Natural killer cell (primary cell): Measurements from ENCODE around the gene CLDN11. TPM values are rescaled to one million over a fixed set of nuclear protein-coding genes. Genes with fewer than 3 reads are reported as not detected.

Source experiments
- ATAC-seq, 3 donors: fragments of 150-1000 bp in 2 of 3; fragments of 200-7000 bp in 1 of 3; cut with Tn5 transposase; 1 replicate in 1 of 3; 2 replicates in 2 of 3; pipeline ENCODE4 v1.10.0; 2021; ENCODE audit warnings: mild to moderate bottlenecking in 2 of 3, moderate library complexity in 2 of 3
- DNase-seq, 2 donors: peaks; one replicate each; pipeline versions ENCODE4 v3.0.0 to v3.0.0-alpha.2; 2013 to 2021; ENCODE audit warnings: mixed read lengths in 1 of 2
- H3K27ac ChIP-seq: one replicate; pipeline ENCODE4 v1.5.1; 2013; ENCODE audit warnings: mild to moderate bottlenecking, low read length
- H3K27me3 ChIP-seq: one replicate; pipeline ENCODE4 v1.6.1; 2013; ENCODE audit warnings: low read length; ENCODE audit not compliant: control insufficient read depth, insufficient read depth
- H3K36me3 ChIP-seq: one replicate; pipeline ENCODE4 v1.6.1; 2013; ENCODE audit warnings: low read length; ENCODE audit not compliant: control insufficient read depth, insufficient read depth
- H3K4me1 ChIP-seq: one replicate; pipeline ENCODE4 v1.6.1; 2013; ENCODE audit warnings: low read length; ENCODE audit not compliant: control insufficient read depth, insufficient read depth
- H3K4me3 ChIP-seq: one replicate; pipeline ENCODE4 v1.5.1; 2013; ENCODE audit warnings: low read length
- H3K9me3 ChIP-seq: one replicate; pipeline ENCODE4 v1.6.1; 2013; ENCODE audit warnings: low read length; ENCODE audit not compliant: control insufficient read depth, insufficient read depth
- H3K27ac Mint-ChIP-seq, 2 donors: one replicate each; pipeline ENCODE4 v1.8.0; 2022; ENCODE audit warnings: mild to moderate bottlenecking in 2 of 2, mixed read lengths in 2 of 2, moderate library complexity in 1 of 2
- H3K27me3 Mint-ChIP-seq, 2 donors: one replicate each; pipeline ENCODE4 v1.8.0; 2022; ENCODE audit warnings: low read depth in 2 of 2, mixed read lengths in 2 of 2
- H3K36me3 Mint-ChIP-seq: one replicate; pipeline ENCODE4 v1.8.0; 2022; ENCODE audit warnings: mixed read lengths
- H3K4me1 Mint-ChIP-seq, 2 donors: one replicate each; pipeline ENCODE4 v1.8.0; 2022; ENCODE audit warnings: mixed read lengths in 2 of 2
- H3K4me3 Mint-ChIP-seq: one replicate; pipeline ENCODE4 v1.8.0; 2022; ENCODE audit warnings: mild to moderate bottlenecking, moderate library complexity, mixed read lengths
- H3K9me3 Mint-ChIP-seq, 2 donors: one replicate each; pipeline ENCODE4 v1.8.0; 2022; ENCODE audit warnings: mixed read lengths in 2 of 2
- WGBS: methylation state at CpG from one replicate; pipeline ENCODE4 v1.1.7; 2013; ENCODE audit warnings: missing lambda C conversion rate; ENCODE audit not compliant: insufficient coverage; 5-methylcytosine and 5-hydroxymethylcytosine counted together
- intact Hi-C: fragments of 100-400 bp; cut with micrococcal nuclease; formaldehyde crosslinking; loops from one replicate; pipeline ENCODE4 v1.14.2; 2022
- total RNA-seq, 4 donors: library from RNA; stranded (reverse); fragments of 120-200 nt in 1 of 4; gene quantifications; one replicate each; pipeline versions ENCODE4 v1.2.3 to v1.2.4, GENCODE V29; 2013 to 2022
- TF ChIP-seq, protein P1 (sequence below): fragments of 200-600 bp; IDR thresholded peaks from one replicate; pipeline ENCODE4 v1.8.0; 2022; ENCODE audit warnings: antibody characterized with exemption

CLDN11 gene
- total RNA-seq, 3 donors from 2014 or later (not counting 1 experiment from before 2014, with no cell fraction given), result 0.39 TPM; not detected in 2

DNA sequence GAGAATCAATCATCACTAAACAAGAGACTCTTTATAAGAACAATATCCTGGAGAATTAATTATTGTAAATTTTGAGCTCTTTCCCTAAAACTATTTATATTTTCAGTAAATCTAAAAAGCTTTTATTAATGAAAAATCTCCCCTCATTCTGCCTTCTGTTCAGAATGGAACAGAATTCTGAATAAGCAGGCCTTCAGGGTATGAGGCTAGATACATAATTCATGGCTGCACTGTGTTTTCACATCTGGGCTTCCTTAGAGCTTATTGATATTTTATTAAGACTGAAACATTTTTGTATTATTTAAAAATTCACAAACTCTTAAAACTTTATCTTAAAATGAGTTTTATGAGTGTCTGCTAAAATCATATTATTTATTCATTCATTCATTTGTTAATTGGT, 24.8 kb downstream of the CLDN11 start:
- Histone ChIP-seq H3K4me1 (no peaks in the 10 kb centered on the region), H3K4me3 (no peak overlapping the region), H3K9me3 (no peaks in the 10 kb centered on the region), H3K36me3 (no peaks in the 10 kb centered on the region), H3K27me3 (no peaks in the 10 kb centered on the region), H3K27ac (no peak overlapping the region)
- DNase-seq, result no peak
- Mint-ChIP-seq H3K4me1 (no peaks in the 10 kb centered on the region), H3K27me3 (peaks cover 7 to 22% of the 10 kb centered on the region in 2 donors), H3K4me3 (no peak overlapping the region), H3K27ac (no peak overlapping the region), H3K36me3 (no peaks in the 10 kb centered on the region), H3K9me3 (no peaks in the 10 kb centered on the region)
- intact Hi-C loops, result no loop called here
- ATAC-seq, result no peak
- TF ChIP-seq, protein P1, sequence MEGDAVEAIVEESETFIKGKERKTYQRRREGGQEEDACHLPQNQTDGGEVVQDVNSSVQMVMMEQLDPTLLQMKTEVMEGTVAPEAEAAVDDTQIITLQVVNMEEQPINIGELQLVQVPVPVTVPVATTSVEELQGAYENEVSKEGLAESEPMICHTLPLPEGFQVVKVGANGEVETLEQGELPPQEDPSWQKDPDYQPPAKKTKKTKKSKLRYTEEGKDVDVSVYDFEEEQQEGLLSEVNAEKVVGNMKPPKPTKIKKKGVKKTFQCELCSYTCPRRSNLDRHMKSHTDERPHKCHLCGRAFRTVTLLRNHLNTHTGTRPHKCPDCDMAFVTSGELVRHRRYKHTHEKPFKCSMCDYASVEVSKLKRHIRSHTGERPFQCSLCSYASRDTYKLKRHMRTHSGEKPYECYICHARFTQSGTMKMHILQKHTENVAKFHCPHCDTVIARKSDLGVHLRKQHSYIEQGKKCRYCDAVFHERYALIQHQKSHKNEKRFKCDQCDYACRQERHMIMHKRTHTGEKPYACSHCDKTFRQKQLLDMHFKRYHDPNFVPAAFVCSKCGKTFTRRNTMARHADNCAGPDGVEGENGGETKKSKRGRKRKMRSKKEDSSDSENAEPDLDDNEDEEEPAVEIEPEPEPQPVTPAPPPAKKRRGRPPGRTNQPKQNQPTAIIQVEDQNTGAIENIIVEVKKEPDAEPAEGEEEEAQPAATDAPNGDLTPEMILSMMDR, result no peak

GRCh38 chr3:170448584-170448983, 29.9 kb downstream of the CLDN11 start:
- peaks cover 0 to 4% of the 10 kb centered on the region in 2 donors for H3K27me3 Mint-ChIP-seq
- Histone ChIP-seq H3K9me3 (no peaks in the 10 kb centered on the region), H3K27me3 (no peaks in the 10 kb centered on the region), H3K4me1 (no peaks in the 10 kb centered on the region), H3K27ac (no peak overlapping the region), H3K4me3 (no peak overlapping the region), H3K36me3 (no peaks in the 10 kb centered on the region)
- 98% methylated on average over 3 of the region's 3 CpGs for WGBS
- H3K4me1 Mint-ChIP-seq, result no peaks in the 10 kb centered on the region
- no peaks in the 10 kb centered on the region for H3K9me3 Mint-ChIP-seq
- H3K36me3 Mint-ChIP-seq, result no peaks in the 10 kb centered on the region
- ATAC-seq, result no peak
- no peak for DNase-seq
- H3K4me3 Mint-ChIP-seq, result no peak overlapping the region
- intact Hi-C loops, result no loop called here
- TF ChIP-seq, protein P1, result no peak
- no peak overlapping the region for H3K27ac Mint-ChIP-seq

- H3K4me3 ChIP-seq, result no peak overlapping the region
- H3K36me3 ChIP-seq, result no peaks in the 10 kb centered on the region
- TF ChIP-seq, protein P1, result no peak
- Mint-ChIP-seq H3K4me1 (no peaks in the 10 kb centered on the region), H3K27ac (no peak overlapping the region), H3K27me3 (peaks cover 8 to 11% of the 10 kb centered on the region in 2 donors), H3K4me3 (no peak overlapping the region), H3K36me3 (no peaks in the 10 kb centered on the region), H3K9me3 (no peaks in the 10 kb centered on the region)
- no peaks in the 10 kb centered on the region for H3K9me3 ChIP-seq
- no peak overlapping the region for H3K27ac ChIP-seq
- no peaks in the 10 kb centered on the region for H3K27me3 ChIP-seq
- no peak for ATAC-seq
- H3K4me1 ChIP-seq, result no peaks in the 10 kb centered on the region
- no peak for DNase-seq
- no CpG with 5 or more reads among the region's 2 CpGs for WGBS
- intact Hi-C loops, result no loop called here
Observed at GRCh38 chr3:170450039-170450438, 31.4 kb downstream of the CLDN11 start.

DNA sequence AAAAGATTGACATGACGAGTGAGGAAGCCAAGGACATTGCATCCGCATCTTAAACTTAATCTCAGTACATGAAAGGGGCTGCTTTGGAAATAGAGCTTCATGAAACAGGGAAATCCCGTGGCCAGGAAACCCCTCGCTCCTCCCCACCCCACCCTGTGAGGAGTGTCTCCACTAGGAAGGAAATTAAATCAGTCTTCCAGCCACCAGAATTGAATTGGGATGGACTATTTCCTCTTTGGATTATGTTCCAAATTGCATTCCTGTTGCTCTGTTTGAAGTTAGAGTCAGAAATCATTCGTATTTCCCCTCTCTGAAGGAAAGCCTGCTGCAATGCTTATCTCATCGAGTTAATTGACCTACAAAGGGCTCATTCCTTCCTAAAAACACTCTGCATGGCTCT, 35.8 kb downstream of the CLDN11 start:
- Mint-ChIP-seq H3K36me3 (no peaks in the 10 kb centered on the region), H3K27me3 (peaks cover 19 to 22% of the 10 kb centered on the region in 2 donors), H3K27ac (no peak overlapping the region), H3K4me3 (no peak overlapping the region), H3K4me1 (no peaks in the 10 kb centered on the region), H3K9me3 (no peaks in the 10 kb centered on the region)
- no peaks in the 10 kb centered on the region for H3K36me3 ChIP-seq
- H3K4me3 ChIP-seq, result no peak overlapping the region
- H3K4me1 ChIP-seq, result no peaks in the 10 kb centered on the region
- no peaks in the 10 kb centered on the region for H3K27me3 ChIP-seq
- no peak overlapping the region for H3K27ac ChIP-seq
- WGBS, result 95% methylated on average over 2 of the region's 6 CpGs
- TF ChIP-seq, protein P1, result no peak
- H3K9me3 ChIP-seq, result no peaks in the 10 kb centered on the region
- ATAC-seq, result no peak
- intact Hi-C loops, result no loop called here
- no peak for DNase-seq
